Uterus (tissue), 2 donors: ENCODE results near the gene TNK1.

ENCODE experiments used
- POLR2A ChIP-seq, 2 donors: fragments of 450-650 bp; IDR thresholded peaks; one replicate each; pipeline ENCODE4 v1.6.1; 2016; ENCODE audit warnings: antibody characterized with exemption in 2 of 2, mild to moderate bottlenecking in 1 of 2, moderate library complexity in 1 of 2
- TF ChIP-seq, protein P1 (sequence below), 4 experiments: fragments of 200-600 bp in 2 of 4; fragments of 450-650 bp in 2 of 4; sonication (generic) in 2 of 4; IDR thresholded peaks; one replicate each; pipeline ENCODE4 v1.5.1; 2016 to 2019; ENCODE audit warnings: antibody characterized with exemption in 4 of 4, mild to moderate bottlenecking in 2 of 4, moderate library complexity in 1 of 4

DNA sequence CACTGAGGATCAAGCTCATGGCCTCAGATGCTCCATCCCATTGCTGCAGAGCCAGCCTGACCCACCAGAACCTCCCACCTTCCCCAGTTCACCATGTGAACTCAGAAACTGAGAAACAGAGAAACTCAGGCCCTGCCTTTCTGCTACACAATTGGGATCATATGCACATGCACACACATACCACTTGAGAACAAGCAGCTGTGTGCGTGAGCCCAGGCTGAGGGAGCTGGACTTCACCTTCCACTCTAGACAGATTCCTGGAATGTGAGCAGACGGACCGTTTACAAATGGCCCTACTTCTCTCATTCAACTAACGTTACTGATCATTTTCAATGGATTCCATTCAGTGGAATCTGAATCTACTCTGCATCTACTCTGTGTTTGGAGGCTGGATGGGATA, 42.8 kb downstream of the TNK1 start:
- no peak for TF ChIP-seq POLR2A (IDR thresholded peaks at IDR 0.05)
- TF ChIP-seq, protein P1, sequence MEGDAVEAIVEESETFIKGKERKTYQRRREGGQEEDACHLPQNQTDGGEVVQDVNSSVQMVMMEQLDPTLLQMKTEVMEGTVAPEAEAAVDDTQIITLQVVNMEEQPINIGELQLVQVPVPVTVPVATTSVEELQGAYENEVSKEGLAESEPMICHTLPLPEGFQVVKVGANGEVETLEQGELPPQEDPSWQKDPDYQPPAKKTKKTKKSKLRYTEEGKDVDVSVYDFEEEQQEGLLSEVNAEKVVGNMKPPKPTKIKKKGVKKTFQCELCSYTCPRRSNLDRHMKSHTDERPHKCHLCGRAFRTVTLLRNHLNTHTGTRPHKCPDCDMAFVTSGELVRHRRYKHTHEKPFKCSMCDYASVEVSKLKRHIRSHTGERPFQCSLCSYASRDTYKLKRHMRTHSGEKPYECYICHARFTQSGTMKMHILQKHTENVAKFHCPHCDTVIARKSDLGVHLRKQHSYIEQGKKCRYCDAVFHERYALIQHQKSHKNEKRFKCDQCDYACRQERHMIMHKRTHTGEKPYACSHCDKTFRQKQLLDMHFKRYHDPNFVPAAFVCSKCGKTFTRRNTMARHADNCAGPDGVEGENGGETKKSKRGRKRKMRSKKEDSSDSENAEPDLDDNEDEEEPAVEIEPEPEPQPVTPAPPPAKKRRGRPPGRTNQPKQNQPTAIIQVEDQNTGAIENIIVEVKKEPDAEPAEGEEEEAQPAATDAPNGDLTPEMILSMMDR (IDR thresholded peaks at IDR 0.05), result no peak
